HTR-8/SVneo (cell line): ENCODE data around the gene FIGNL2.
"Not testable (repeated sequence)": the region's sequence is repeated elsewhere in the genome, so short reads cannot be mapped to it uniquely, and the experiment has no call there.

Experiments
- DNase-seq: peaks from one replicate; pipeline ENCODE4 v3.0.0; 2011; ENCODE audit warnings: low spot score, mixed read lengths; ENCODE audit not compliant: insufficient read length
- FAIRE-seq: peaks from 2 replicates; lab custom pipeline; 2011; peaks lifted over from hg19 to GRCh38; lab: Jason Lieb, UNC

FIGNL2 gene

GRCh38 chr12:51819736-51820525, 28.6 kb downstream of the FIGNL2 start:
- FAIRE-seq (no peak), DNase-seq (no peak)

DNA sequence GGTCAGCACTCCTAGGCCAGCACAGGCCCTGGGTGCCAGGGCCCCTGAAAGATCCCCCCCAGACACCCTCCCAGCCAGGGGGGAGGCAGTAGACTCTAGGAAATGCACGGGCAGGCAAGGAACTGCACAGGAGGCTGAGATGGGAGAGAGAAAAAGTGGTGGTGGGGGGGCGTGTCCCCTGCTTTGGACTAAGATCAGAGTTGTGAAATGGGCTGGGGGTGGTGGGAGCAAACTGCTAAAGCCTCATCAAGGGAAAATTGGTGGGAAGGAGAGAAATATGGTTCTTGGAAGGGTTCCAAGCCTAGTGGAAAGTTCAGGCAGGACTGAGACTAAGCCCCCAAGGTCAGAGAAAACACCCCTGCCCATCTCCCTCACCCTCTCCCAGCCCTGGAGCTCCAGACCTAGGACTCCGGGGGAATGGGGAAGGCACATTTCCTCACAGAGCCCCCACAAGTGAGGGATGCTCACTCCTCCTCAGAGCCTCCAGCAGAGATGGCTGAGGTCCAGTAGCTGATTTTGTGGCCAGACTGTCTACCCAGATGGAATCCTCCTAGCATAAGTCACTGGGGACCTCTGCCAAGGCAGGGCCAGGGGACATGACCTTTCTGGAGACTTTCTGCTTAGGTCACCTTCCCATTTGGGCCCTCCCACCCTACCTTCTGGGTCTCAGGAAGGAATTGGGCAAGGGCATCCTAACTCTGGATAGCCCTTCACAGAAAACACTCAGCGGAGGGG, 29.8 kb downstream of the FIGNL2 start:
- FAIRE-seq: no peak
- DNase-seq: no peak

- FAIRE-seq (no peak), DNase-seq (no peak)
Observed at GRCh38 chr12:51818086-51818485, 30.4 kb downstream of the FIGNL2 start.

DNA sequence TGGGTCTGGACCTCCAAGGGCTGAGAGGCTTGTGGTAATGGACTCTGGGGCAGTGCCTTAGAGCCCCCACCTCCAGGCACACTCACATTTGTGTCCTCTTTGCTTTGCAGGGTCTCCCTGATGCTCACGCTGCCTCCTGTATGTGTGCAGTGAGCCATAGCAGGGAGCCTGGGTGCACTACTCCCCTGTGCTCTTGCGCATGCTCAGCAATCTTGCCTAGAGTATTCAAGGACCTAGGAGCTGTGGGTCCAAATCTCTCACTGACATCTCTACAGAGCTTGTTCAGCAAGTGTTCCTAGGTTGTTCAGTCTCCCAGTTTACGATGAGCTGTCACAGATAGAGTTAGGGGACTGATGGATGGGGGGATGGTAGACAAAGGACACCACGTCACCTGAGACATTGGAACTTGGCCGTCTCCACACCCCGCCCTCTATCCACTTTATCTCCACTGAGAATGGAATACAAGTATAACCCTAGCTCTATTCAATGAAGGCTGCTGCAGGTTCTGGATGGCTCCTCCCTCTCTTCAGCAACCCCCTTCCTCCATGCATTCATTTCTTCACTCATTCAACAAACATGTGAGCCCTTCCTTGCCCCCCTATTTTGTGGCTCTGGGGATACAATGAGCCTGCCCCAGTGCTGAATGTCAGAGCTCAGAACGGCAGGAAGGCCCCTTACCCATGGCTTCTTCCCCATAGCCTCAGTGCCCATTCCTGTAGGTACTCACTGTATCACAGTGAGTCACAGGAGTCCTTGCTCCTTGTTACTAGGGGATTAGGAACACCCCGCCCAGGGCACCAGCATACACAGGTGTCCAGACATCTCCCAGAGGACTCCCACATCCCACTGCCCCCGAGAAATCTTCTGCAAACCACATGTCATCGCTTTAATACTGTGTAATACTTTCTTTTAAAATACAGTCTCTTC, 31.2 kb downstream of the FIGNL2 start:
- peak; percentile 13 for FAIRE-seq
- no peak for DNase-seq

GRCh38 chr12:51815571-51815970, 32.9 kb downstream of the FIGNL2 start:
- FAIRE-seq (no peak), DNase-seq (no peak)

DNA sequence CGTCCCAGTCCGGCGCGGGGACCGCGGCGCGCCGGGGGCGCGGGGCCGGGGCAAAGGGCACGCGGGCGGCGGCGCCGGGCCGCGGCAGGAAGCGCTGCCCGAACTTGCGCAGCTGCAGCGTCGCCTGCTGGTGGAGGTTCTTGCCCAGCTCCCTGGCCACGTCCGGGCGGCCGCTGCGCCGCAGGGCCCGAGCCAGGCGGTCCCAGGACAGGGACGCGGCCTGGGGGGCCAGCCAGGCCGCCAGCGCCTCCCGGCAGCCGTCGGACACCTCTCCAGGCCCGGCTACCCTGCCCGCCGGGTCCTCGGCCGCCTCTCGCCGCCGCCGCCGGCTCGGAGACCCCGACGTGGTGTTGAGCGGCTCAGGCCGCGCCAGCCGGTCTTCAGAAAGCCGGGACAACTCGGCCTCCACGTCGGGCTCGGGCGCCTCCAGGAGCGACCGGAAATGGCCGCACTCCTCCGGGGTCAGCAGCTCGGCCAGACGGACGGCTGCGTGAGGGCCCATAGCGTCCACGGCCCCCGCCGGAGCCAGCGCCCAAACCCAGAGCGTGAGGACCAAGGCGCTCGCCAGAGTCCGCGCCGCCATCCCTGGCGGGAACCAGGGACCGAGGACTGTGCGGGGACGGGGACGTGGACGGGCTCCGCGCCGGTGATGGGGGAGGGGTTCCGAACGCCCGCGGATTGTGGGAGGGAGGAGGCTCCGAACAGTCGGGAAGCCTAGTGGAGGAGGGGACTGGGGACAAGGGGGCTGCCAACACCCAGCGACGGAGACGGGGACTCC, 34.0 kb downstream of the FIGNL2 start:
- DNase-seq: peak; percentile 73
- peak; percentile 13 for FAIRE-seq

- FAIRE-seq (no peak), DNase-seq (no peak)
Observed at GRCh38 chr12:51813931-51814310, 34.6 kb downstream of the FIGNL2 start.

GRCh38 chr12:51812871-51813270, 35.6 kb downstream of the FIGNL2 start:
- FAIRE-seq (no peak), DNase-seq (no peak)

DNA sequence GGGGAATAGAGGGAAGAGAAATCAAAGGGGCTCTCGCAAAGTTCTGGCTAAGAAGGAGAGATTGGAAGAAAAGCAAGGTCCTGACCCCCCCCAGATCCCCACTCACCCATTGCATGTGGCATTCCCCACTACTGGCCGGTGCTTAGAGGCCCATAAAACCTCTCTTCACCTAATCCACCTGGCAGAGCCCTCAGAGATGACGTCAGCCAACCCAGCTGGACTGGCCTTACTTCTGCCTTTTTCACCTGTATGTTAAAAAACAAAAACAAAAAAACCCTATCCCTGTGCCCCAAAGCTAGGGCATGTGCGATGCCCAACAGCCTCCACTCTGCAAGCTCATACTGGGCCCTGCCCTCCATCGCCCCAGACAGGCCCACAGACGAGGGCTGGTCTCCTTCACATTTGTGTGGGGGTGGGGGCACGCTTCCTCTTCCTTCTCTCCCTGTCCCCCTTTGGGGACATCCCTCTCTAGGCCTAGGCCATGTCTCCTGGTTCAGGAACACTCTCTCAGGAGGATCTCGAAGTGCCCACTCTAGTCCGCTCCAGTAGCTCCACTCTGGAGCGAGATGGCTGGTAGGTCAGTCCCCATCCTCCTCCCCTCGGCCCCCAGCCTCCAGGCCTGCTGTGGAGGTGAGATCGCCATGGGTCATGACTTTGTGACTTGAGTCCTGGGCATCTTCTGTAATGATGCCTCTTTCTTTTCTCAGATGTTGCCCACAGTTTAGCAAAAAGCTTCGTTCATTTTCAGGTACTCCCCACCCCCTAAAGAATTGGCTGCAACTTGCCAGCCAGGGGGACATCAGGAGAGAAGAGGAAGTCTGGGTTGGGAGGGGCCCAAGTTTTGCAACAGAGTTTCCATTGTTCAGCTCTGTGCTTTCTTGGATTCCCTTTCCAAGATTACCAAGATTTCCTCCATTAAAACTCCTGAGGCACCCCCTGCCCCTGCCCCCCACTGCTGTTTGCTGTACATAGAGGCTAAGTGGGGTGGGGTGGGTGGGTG, 37.0 kb downstream of the FIGNL2 start:
- no peak for DNase-seq
- FAIRE-seq: no peak

GRCh38 chr12:51809193-51809592, 39.3 kb downstream of the FIGNL2 start:
- FAIRE-seq: no peak

GRCh38 chr12:51806896-51807295, 41.6 kb downstream of the FIGNL2 start:
- DNase-seq (no peak), FAIRE-seq (no peak)

More at GRCh38 chr12:51809193-51809592, 39.3 kb downstream of the FIGNL2 start:
- no peak for DNase-seq

GRCh38 chr12:51801027-51801426, 47.5 kb downstream of the FIGNL2 start:
- FAIRE-seq (no peak), DNase-seq (no peak)

- FAIRE-seq (no peak), DNase-seq (no peak)
Observed at GRCh38 chr12:51798501-51798900, 50.0 kb downstream of the FIGNL2 start.

DNA sequence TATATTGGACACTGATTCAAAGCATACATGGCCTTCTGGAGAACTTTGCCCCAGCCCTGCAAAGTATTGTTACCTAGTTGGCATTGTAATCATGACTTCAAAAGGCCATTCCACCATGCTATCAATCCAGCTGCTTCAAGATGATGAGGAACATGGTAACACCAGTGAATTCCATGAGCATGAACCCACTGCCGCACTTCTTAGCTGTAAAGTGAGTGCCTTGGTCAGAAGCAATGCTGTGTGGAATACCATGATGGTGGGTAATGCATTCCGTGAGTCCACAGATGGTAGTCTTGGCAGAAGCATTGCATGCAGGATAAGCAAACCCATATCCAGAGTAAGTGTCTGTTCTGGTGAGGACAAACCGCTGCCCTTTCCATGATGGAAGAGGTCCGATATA, 50.5 kb downstream of the FIGNL2 start:
- not testable (repeated sequence) for DNase-seq, FAIRE-seq

DNA sequence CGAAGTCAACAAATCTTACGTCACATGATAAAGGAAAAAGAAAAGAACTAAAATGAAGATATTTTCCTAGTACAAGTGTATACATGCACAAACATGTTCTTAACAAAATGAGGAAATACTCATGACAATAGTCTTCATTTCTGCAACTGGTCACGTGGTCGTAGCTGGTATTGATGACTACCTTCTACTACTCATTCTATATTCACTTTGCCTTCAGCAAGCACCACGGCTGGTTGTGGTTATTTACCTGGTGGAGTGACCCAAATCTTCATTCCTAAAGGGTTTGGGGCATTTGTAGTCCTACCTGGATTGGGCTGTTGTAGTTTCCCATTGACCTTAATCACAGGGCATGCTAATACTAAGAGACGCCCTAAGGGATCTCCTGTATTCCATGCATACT, 51.2 kb downstream of the FIGNL2 start:
- no peak for DNase-seq
- FAIRE-seq: no peak

DNA sequence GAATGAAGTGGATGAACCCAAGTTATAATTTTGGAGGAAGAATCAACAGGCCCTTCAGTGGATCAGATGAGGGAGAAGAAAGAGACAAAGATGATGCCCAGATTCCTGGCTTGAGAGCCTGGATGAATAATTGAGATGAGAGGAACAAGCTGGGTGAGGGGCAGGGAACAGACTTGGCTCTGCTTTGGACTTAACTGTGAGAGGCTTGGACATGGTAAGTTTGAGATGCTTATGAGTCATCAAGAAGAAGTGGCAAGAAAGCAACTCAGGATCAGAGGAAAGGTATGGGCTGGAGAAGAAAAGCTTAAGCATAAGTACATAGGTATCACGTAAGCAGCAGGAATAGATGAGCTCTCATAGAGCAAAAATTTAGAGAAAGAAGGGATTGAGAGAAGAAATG, 55.3 kb downstream of the FIGNL2 start:
- FAIRE-seq (no peak), DNase-seq (no peak)

GRCh38 chr12:51792417-51792816, 56.1 kb downstream of the FIGNL2 start:
- FAIRE-seq (no peak), DNase-seq (no peak)

DNA sequence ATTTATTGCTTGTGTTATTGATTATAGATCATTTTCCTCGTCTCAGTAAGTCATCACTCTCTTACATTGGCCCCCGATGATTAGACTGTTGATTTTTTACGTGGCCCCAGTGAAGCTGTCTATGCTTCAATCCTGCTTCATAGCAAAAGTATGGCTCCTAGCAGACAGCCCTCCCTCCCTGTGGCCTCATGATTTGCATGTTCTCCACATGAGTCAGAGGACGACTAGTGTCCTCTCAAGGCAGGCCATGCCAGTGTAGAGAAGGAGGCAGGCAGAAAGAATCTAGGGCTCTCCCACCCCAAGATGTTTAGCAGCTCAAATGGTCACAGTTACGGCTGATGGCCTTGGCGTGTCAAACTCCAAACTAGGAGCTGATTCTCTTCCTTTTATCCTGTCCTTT, 59.6 kb downstream of the FIGNL2 start:
- no peak for FAIRE-seq
- DNase-seq: peak; percentile 51

GRCh38 chr12:51785906-51786305, 62.6 kb downstream of the FIGNL2 start:
- DNase-seq (no peak), FAIRE-seq (no peak)
